Kidney epithelial cell (primary cell): ENCODE results near the gene ZHX3. TPM values are rescaled to one million over a fixed set of nuclear protein-coding genes. Genes with fewer than 3 reads are reported as not detected.

Source experiments
- DNase-seq: peaks from one replicate; pipeline ENCODE4 v3.0.0-alpha.2; 2010; ENCODE audit warnings: low read depth
- H3K27me3 ChIP-seq: 2 replicates; pipeline ENCODE4 v1.6.0; 2011; ENCODE audit warnings: low read length; ENCODE audit not compliant: control insufficient read depth, insufficient read depth
- H3K36me3 ChIP-seq: 2 replicates; pipeline ENCODE4 v1.5.1; 2011; ENCODE audit warnings: low read length; ENCODE audit not compliant: control insufficient read depth, insufficient read depth
- H3K4me3 ChIP-seq: 2 replicates; pipeline ENCODE4 v1.5.1; 2011; ENCODE audit warnings: low read depth, mild to moderate bottlenecking, control low read depth, low read length
- CTCF ChIP-seq: IDR thresholded peaks from 2 replicates; pipeline ENCODE4 v1.5.1; 2011; ENCODE audit warnings: mild to moderate bottlenecking, moderate library complexity, low read length, control low read depth, inconsistent platforms; ENCODE audit not compliant: insufficient read depth, poor library complexity, severe bottlenecking
- total RNA-seq: library from RNA; depleted of rRNA; stranded (reverse); fragments of >200 nt; gene quantifications from 2 replicates; pipeline ENCODE4 v1.2.3, GENCODE V29; 2015

ZHX3 gene
- total RNA-seq, 1 donor from 2014 or later = 7.6 TPM

GRCh38 chr20:41359541-41360011, 42.0 kb upstream of the ZHX3 start:
- H3K36me3 ChIP-seq = peaks cover 1% of the 10 kb centered on the region
- no peak for DNase-seq
- TF ChIP-seq CTCF = no peak
- H3K4me3 ChIP-seq = no peak overlapping the region
- H3K27me3 ChIP-seq = peaks cover 15% of the 10 kb centered on the region

GRCh38 chr20:41358717-41359116, 41.2 kb upstream of the ZHX3 start:
- peaks cover 6% of the 10 kb centered on the region for H3K27me3 ChIP-seq
- H3K36me3 ChIP-seq = peaks cover 1% of the 10 kb centered on the region
- TF ChIP-seq CTCF = no peak
- DNase-seq = no peak
- no peak overlapping the region for H3K4me3 ChIP-seq

- no peak for TF ChIP-seq CTCF
- H3K27me3 ChIP-seq = peaks cover 3% of the 10 kb centered on the region
- DNase-seq = no peak
- H3K36me3 ChIP-seq = peaks cover 1% of the 10 kb centered on the region
- H3K4me3 ChIP-seq = no peak overlapping the region
Measured at GRCh38 chr20:41358230-41358629, 40.7 kb upstream of the ZHX3 start.

GRCh38 chr20:41357424-41358163, 40.1 kb upstream of the ZHX3 start:
- TF ChIP-seq CTCF = peak; percentile 16
- Histone ChIP-seq H3K36me3 (peaks cover 1% of the 10 kb centered on the region), H3K27me3 (peaks cover 2% of the 10 kb centered on the region), H3K4me3 (no peak overlapping the region)
- no peak for DNase-seq

GRCh38 chr20:41356951-41357350, 39.4 kb upstream of the ZHX3 start:
- H3K27me3 ChIP-seq = no peaks in the 10 kb centered on the region
- no peak for TF ChIP-seq CTCF
- peaks cover 1% of the 10 kb centered on the region for H3K36me3 ChIP-seq
- DNase-seq = no peak
- H3K4me3 ChIP-seq = no peak overlapping the region
